ENCODE results near the gene ERGIC1.

The ERGIC1 gene

GRCh38 chr5:172815631-172816030 lies 18.4 kb upstream of the ERGIC1 start:
- no peak overlapping the region for H3K27ac ChIP-seq (ENCODE audit: low read depth, low read length)
- no peak overlapping the region for H3K9ac ChIP-seq (ENCODE audit: low read length)

DNA sequence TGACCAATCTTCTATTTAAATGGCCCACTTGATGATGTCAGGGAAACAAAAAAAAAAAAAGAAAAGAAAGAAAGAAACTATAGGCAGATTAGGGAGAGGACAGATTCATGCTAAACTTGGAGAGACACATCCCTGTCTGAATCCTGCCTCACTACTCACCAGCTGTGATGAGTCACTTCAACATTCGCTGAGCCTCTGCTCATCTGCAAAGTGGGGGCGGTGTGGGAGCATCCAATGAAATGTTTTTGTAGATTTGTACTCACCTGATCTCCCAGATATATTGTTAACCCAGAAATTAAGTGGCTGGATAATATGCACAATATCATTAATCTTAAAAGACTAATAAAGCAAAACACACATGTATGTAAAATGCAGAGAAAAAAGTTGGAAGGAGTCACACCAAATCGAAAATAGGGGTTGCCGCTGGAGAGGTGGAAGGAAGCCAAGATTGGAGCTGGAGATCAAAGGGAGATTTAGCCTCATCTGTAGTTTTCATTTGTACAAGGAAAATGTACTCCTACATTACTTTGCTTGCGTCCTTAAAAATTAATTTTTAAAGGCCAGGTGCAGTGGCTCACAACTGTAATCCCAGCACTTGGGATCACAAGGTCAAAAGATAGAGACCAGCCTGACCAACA lies 17.0 kb upstream of the ERGIC1 start:
- Histone ChIP-seq H3K9me2 (replicated peaks; ENCODE audit: insufficient read depth, low read length) (no peaks in the 10 kb centered on the region), H4K20me1 (ENCODE audit: low read depth, low read length) (no peaks in the 10 kb centered on the region), H2AFZ (ENCODE audit: low read depth, low read length, severe bottlenecking) (no peak overlapping the region), H3K9me3 (ENCODE audit: insufficient read depth, low read length) (no peaks in the 10 kb centered on the region), H3F3A (ENCODE audit: insufficient read depth) (no peaks in the 10 kb centered on the region), H3K79me2 (ENCODE audit: insufficient read depth, low read length) (no peaks in the 10 kb centered on the region), H3K4me2 (ENCODE audit: low read depth, low read length, poor library complexity, severe bottlenecking) (no peak overlapping the region), H3K36me3 (ENCODE audit: low read length) (no peaks in the 10 kb centered on the region), H3K9ac (ENCODE audit: low read length) (no peak overlapping the region), H3K27ac (ENCODE audit: low read depth, low read length) (no peak overlapping the region), H3K27me3 (ENCODE audit: low read length) (no peaks in the 10 kb centered on the region), H3K4me3 (ENCODE audit: insufficient read depth, low read length, poor library complexity, severe bottlenecking) (no peak overlapping the region)
- no peak for TF ChIP-seq EZH2phosphoT487 (conservative IDR thresholded peaks at IDR 0.05; ENCODE audit: low read length)

More at GRCh38 chr5:172815631-172816030, 18.4 kb upstream of the ERGIC1 start:
- Histone ChIP-seq H3K79me2 (ENCODE audit: insufficient read depth, low read length) (no peaks in the 10 kb centered on the region), H3K4me2 (ENCODE audit: low read depth, low read length, poor library complexity, severe bottlenecking) (no peak overlapping the region), H2AFZ (ENCODE audit: low read depth, low read length, severe bottlenecking) (no peak overlapping the region), H3K4me3 (ENCODE audit: insufficient read depth, low read length, poor library complexity, severe bottlenecking) (no peak overlapping the region), H3F3A (ENCODE audit: insufficient read depth) (no peaks in the 10 kb centered on the region), H3K9me3 (ENCODE audit: insufficient read depth, low read length) (no peaks in the 10 kb centered on the region), H3K27me3 (ENCODE audit: low read length) (no peaks in the 10 kb centered on the region), H3K9me2 (replicated peaks; ENCODE audit: insufficient read depth, low read length) (no peaks in the 10 kb centered on the region), H3K36me3 (ENCODE audit: low read length) (no peaks in the 10 kb centered on the region), H4K20me1 (ENCODE audit: low read depth, low read length) (no peaks in the 10 kb centered on the region)
- TF ChIP-seq EZH2phosphoT487 (conservative IDR thresholded peaks at IDR 0.05; ENCODE audit: low read length) = no peak
- TF ChIP-seq, protein P1, sequence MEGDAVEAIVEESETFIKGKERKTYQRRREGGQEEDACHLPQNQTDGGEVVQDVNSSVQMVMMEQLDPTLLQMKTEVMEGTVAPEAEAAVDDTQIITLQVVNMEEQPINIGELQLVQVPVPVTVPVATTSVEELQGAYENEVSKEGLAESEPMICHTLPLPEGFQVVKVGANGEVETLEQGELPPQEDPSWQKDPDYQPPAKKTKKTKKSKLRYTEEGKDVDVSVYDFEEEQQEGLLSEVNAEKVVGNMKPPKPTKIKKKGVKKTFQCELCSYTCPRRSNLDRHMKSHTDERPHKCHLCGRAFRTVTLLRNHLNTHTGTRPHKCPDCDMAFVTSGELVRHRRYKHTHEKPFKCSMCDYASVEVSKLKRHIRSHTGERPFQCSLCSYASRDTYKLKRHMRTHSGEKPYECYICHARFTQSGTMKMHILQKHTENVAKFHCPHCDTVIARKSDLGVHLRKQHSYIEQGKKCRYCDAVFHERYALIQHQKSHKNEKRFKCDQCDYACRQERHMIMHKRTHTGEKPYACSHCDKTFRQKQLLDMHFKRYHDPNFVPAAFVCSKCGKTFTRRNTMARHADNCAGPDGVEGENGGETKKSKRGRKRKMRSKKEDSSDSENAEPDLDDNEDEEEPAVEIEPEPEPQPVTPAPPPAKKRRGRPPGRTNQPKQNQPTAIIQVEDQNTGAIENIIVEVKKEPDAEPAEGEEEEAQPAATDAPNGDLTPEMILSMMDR (IDR thresholded peaks at IDR 0.05; ENCODE audit: insufficient read depth, low read length, poor library complexity, severe bottlenecking) = no peak

DNA sequence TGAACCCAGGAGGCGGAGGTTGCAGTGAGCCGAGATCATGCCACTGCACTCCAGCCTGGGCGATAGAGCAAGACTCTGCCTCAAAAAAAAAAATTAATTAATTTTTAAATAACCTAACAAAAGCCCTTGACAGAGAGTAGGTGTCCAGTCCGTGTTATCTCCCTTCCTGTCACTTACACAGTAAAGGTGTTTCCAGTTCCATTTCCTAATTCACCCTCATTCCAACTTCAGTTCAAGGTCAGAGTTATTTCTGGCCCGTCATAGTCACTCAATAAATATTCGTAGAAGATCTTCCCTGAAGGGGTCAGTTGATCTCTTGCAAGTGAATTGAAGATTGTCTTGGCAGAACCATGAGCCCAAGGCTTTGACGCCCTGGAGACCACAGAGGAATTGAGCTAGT lies 16.4 kb upstream of the ERGIC1 start:
- H4K20me1 ChIP-seq (ENCODE audit: low read depth, low read length) = no peaks in the 10 kb centered on the region
- TF ChIP-seq, protein P1 (IDR thresholded peaks at IDR 0.05; ENCODE audit: insufficient read depth, low read length, poor library complexity, severe bottlenecking) = no peak
- TF ChIP-seq EZH2phosphoT487 (conservative IDR thresholded peaks at IDR 0.05; ENCODE audit: low read length) = no peak
- no peak overlapping the region for H3K4me3 ChIP-seq (ENCODE audit: insufficient read depth, low read length, poor library complexity, severe bottlenecking)
- no peak overlapping the region for H2AFZ ChIP-seq (ENCODE audit: low read depth, low read length, severe bottlenecking)
- no peaks in the 10 kb centered on the region for H3K9me3 ChIP-seq (ENCODE audit: insufficient read depth, low read length)
- H3K36me3 ChIP-seq (ENCODE audit: low read length) = no peaks in the 10 kb centered on the region
- H3K27ac ChIP-seq (ENCODE audit: low read depth, low read length) = no peak overlapping the region
- H3K9me2 ChIP-seq (replicated peaks; ENCODE audit: insufficient read depth, low read length) = no peaks in the 10 kb centered on the region
- H3K27me3 ChIP-seq (ENCODE audit: low read length) = no peaks in the 10 kb centered on the region
- no peaks in the 10 kb centered on the region for H3K79me2 ChIP-seq (ENCODE audit: insufficient read depth, low read length)
- no peaks in the 10 kb centered on the region for H3F3A ChIP-seq (ENCODE audit: insufficient read depth)
- no peak overlapping the region for H3K9ac ChIP-seq (ENCODE audit: low read length)
- no peak overlapping the region for H3K4me2 ChIP-seq (ENCODE audit: low read depth, low read length, poor library complexity, severe bottlenecking)

- Histone ChIP-seq H3K9me3 (ENCODE audit: insufficient read depth, low read length) (no peaks in the 10 kb centered on the region), H3K27me3 (ENCODE audit: low read length) (no peaks in the 10 kb centered on the region), H3K4me3 (ENCODE audit: insufficient read depth, low read length, poor library complexity, severe bottlenecking) (no peak overlapping the region), H3K36me3 (ENCODE audit: low read length) (no peaks in the 10 kb centered on the region), H3F3A (ENCODE audit: insufficient read depth) (no peaks in the 10 kb centered on the region), H3K9ac (ENCODE audit: low read length) (no peak overlapping the region), H3K27ac (ENCODE audit: low read depth, low read length) (no peak overlapping the region), H3K9me2 (replicated peaks; ENCODE audit: insufficient read depth, low read length) (no peaks in the 10 kb centered on the region), H3K79me2 (ENCODE audit: insufficient read depth, low read length) (no peaks in the 10 kb centered on the region), H4K20me1 (ENCODE audit: low read depth, low read length) (no peaks in the 10 kb centered on the region), H2AFZ (ENCODE audit: low read depth, low read length, severe bottlenecking) (no peak overlapping the region), H3K4me2 (ENCODE audit: low read depth, low read length, poor library complexity, severe bottlenecking) (no peak overlapping the region)
- TF ChIP-seq EZH2phosphoT487 (conservative IDR thresholded peaks at IDR 0.05; ENCODE audit: low read length) = no peak
- TF ChIP-seq, protein P1 (IDR thresholded peaks at IDR 0.05; ENCODE audit: insufficient read depth, low read length, poor library complexity, severe bottlenecking) = no peak
Observed at GRCh38 chr5:172818081-172818480, 16.0 kb upstream of the ERGIC1 start.
